ENCODE data around the gene CD2BP2.

DNA sequence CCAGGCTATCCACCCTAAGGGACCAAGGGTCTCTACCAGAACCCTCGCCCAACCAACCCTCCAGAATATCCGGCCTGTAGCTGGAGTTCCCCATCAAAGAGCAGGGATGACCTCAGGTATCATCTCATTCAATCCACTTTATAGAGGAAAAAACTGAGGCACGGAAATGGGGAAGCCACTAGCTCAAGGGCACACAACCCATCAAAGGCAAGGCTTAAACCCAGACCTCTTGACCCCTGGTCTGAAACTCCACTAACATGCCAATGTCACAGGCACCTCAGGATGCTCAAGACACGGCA, 13.6 kb upstream of the CD2BP2 start:
- TF ChIP-seq ISL1 (CRISPR knock-in tag; IDR thresholded peaks at IDR 0.05) (no peak), ZNF565 (CRISPR knock-in tag; conservative IDR thresholded peaks at IDR 0.05; ENCODE audit: low read depth) (no peak), GLIS3 (CRISPR knock-in tag; IDR thresholded peaks at IDR 0.05) (no peak), OSR1 (CRISPR knock-in tag; IDR thresholded peaks at IDR 0.05) (no peak), ZC3H10 (CRISPR knock-in tag; IDR thresholded peaks at IDR 0.05) (no peak)
- TF ChIP-seq, protein P1, sequence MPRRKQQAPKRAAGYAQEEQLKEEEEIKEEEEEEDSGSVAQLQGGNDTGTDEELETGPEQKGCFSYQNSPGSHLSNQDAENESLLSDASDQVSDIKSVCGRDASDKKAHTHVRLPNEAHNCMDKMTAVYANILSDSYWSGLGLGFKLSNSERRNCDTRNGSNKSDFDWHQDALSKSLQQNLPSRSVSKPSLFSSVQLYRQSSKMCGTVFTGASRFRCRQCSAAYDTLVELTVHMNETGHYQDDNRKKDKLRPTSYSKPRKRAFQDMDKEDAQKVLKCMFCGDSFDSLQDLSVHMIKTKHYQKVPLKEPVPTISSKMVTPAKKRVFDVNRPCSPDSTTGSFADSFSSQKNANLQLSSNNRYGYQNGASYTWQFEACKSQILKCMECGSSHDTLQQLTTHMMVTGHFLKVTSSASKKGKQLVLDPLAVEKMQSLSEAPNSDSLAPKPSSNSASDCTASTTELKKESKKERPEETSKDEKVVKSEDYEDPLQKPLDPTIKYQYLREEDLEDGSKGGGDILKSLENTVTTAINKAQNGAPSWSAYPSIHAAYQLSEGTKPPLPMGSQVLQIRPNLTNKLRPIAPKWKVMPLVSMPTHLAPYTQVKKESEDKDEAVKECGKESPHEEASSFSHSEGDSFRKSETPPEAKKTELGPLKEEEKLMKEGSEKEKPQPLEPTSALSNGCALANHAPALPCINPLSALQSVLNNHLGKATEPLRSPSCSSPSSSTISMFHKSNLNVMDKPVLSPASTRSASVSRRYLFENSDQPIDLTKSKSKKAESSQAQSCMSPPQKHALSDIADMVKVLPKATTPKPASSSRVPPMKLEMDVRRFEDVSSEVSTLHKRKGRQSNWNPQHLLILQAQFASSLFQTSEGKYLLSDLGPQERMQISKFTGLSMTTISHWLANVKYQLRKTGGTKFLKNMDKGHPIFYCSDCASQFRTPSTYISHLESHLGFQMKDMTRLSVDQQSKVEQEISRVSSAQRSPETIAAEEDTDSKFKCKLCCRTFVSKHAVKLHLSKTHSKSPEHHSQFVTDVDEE (CRISPR knock-in tag; IDR thresholded peaks at IDR 0.05) = no peak
